ENCODE results near the gene ITGBL1. TPM values are rescaled to one million over a fixed set of nuclear protein-coding genes. Genes with fewer than 3 reads are reported as not detected.
A peak's percentile ranks its signal among the peaks of the same experiment; 100 is the strongest.

ITGBL1 gene
- total and polyA plus RNA-seq, 2 donors (not counting 3 experiments of a cell fraction or from before 2014, with no cell fraction given): 4.6 to 8.8 TPM

DNA sequence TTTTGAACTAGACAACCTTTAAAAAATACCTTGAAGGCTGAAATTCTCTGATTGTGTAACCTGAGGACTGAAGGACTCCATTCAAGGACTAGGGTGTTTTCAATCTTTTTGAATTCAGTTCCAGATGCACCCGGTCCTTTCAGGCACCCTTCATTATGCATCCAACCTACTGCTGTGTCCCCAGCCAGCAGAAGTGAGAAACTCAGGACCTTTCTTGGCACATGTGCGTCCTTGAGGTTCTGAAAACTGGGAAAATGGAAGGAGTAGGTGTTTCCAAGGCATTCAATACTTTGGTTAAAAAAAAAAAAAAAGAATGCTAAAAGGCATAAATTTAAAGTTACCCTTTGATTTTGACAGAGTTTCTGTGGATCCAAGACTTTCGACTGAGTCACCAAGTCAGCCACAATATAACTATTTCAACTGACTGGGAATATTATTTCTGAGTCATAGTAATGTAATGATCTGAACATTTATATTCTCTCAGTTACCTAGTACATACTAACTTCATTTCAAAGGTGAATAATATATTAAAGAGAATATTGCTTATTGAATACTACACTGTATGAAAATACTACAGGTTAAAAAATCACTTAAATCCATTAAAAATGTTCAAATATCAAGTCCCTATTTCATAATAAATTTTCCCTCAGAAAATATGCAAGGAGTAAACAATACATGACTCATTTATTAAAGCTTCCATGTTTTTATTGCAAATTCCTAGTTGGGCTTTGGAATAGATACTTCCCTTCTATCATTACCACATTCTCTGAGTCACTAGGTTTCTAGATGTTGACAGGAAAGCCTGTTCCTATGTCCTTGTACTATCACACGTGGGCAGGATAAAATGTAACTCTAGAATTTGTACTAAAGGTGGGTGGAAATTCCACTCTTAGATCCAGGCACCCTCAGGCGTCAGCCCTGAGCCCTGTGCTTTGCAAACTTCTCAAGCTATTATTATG lies 2.4 kb upstream of the ITGBL1 start:
- H3K9ac ChIP-seq (replicated peaks; ENCODE audit: extremely low read depth, insufficient read depth, low read length): peak overlapping the region; percentile 65
- no peaks in the 10 kb centered on the region for H3K79me2 ChIP-seq (ENCODE audit: control insufficient read depth, insufficient read depth, low read length)
- POLR2A ChIA-PET: no interaction called here
- no peaks in the 10 kb centered on the region for H3K27me3 ChIP-seq (ENCODE audit: control insufficient read depth in 2 of 2, insufficient read depth in 2 of 2, low read length in 2 of 2)
- peak; percentile 91 for DNase-seq (ENCODE audit: low read depth, low spot score)
- H3K9me3 ChIP-seq (replicated peaks; ENCODE audit: control insufficient read depth, insufficient read depth, low read length): no peaks in the 10 kb centered on the region
- intact Hi-C loops (cut with micrococcal nuclease): loop anchor here (1.0 to 10.0 kb wide), 8 partner anchors 34 to 1395 kb away; partner anchors contain the start of genes ERCC5, NALCN and TMTC4
- TSS peak; percentile 81 for BruUV-seq (replicated peaks)
- no peak overlapping the region for H3K4me3 ChIP-seq (replicated peaks in 1 of 3; ENCODE audit: insufficient read depth in 1 of 3, low read depth in 1 of 3, low read length in 3 of 3)
- H3K4me1 ChIP-seq (ENCODE audit: control insufficient read depth, extremely low read depth, insufficient read depth, low read length): peaks cover 53% of the 10 kb centered on the region
- H3K9me1 ChIP-seq (replicated peaks; ENCODE audit: control insufficient read depth, extremely low read depth, insufficient read depth, low read length): no peaks in the 10 kb centered on the region
- TF ChIP-seq, protein P1, sequence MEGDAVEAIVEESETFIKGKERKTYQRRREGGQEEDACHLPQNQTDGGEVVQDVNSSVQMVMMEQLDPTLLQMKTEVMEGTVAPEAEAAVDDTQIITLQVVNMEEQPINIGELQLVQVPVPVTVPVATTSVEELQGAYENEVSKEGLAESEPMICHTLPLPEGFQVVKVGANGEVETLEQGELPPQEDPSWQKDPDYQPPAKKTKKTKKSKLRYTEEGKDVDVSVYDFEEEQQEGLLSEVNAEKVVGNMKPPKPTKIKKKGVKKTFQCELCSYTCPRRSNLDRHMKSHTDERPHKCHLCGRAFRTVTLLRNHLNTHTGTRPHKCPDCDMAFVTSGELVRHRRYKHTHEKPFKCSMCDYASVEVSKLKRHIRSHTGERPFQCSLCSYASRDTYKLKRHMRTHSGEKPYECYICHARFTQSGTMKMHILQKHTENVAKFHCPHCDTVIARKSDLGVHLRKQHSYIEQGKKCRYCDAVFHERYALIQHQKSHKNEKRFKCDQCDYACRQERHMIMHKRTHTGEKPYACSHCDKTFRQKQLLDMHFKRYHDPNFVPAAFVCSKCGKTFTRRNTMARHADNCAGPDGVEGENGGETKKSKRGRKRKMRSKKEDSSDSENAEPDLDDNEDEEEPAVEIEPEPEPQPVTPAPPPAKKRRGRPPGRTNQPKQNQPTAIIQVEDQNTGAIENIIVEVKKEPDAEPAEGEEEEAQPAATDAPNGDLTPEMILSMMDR (IDR thresholded peaks at IDR 0.05; ENCODE audit: extremely low read depth in 1 of 2, insufficient read depth in 1 of 2, low read depth in 1 of 2, low read length in 2 of 2): no peak
- TF ChIP-seq FOS (IDR thresholded peaks at IDR 0.05; ENCODE audit: borderline replicate concordance, insufficient read depth, low read length) (peak; percentile 90), GATA2 (IDR thresholded peaks at IDR 0.05; ENCODE audit: insufficient read depth, insufficient read length, low read depth, low read length) (peak; percentile 63), JUN (IDR thresholded peaks at IDR 0.05; ENCODE audit: borderline replicate concordance, insufficient read depth, insufficient read length, low read depth) (peak; percentile 91), EZH2 (IDR thresholded peaks at IDR 0.05; ENCODE audit: borderline replicate concordance, low read depth, low read length, severe bottlenecking) (no peak), MYC (IDR thresholded peaks at IDR 0.05; ENCODE audit: low read depth, low read length) (no peak), POLR2A (IDR thresholded peaks at IDR 0.05; ENCODE audit: low read depth, low read length) (no peak), POLR2AphosphoS5 (IDR thresholded peaks at IDR 0.05; ENCODE audit: insufficient read depth, low read depth, low read length) (peak; percentile 47)
- TF ChIP-seq, protein P2, sequence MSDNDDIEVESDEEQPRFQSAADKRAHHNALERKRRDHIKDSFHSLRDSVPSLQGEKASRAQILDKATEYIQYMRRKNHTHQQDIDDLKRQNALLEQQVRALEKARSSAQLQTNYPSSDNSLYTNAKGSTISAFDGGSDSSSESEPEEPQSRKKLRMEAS (IDR thresholded peaks at IDR 0.05; ENCODE audit: insufficient read depth, insufficient read length): peak; percentile 73
- no peaks in the 10 kb centered on the region for H4K20me1 ChIP-seq (replicated peaks; ENCODE audit: control insufficient read depth, extremely low read depth, insufficient read depth, low read length)
- no peaks in the 10 kb centered on the region for H3K36me3 ChIP-seq (ENCODE audit: control insufficient read depth in 2 of 2, extremely low read depth in 1 of 2, insufficient read depth in 2 of 2, low read length in 2 of 2)
- H3K27ac ChIP-seq (ENCODE audit: insufficient read depth, low read depth, low read length): peak overlapping the region; percentile 94
- H3K4me2 ChIP-seq (ENCODE audit: insufficient read depth, low read length): peak overlapping the region; percentile 70
- CTCF ChIA-PET: interaction anchor here (0.5 to 1.3 kb wide), 7 partner anchors 24 to 305 kb away, joined by 3 to 9 read pairs (median 4); partner anchors contain the start of gene NALCN
- peak; percentile 83 for FAIRE-seq
- peak overlapping the region; percentile 45 for H2AFZ ChIP-seq (ENCODE audit: low read depth, low read length)
- dilution Hi-C loops (cut with MboI; ENCODE audit: extremely low pct_ligation_motif_present, low sequenced_read_pairs): no loop called here

Measured in endothelial cell of umbilical vein (primary cell).